SK-N-MC (cell line): Measurements from ENCODE around the gene DALRD3.

Source experiments
- EZH2 ChIP-seq: fragments of 200-600 bp; sonication (generic); IDR thresholded peaks from one replicate; pipeline ENCODE4 v1.6.1; 2017; ENCODE audit warnings: antibody characterized with exemption
- FOXP2 ChIP-seq: optimal IDR thresholded peaks from 2 replicates; pipeline ENCODE3; 2011; ENCODE audit warnings: mild to moderate bottlenecking, moderate library complexity; ENCODE audit not compliant: insufficient read depth; ENCODE audit errors: extremely low read length, control extremely low read depth
- POLR2AphosphoS5 ChIP-seq: IDR thresholded peaks from 2 replicates; pipeline ENCODE4 v1.6.1; 2012; ENCODE audit warnings: mild to moderate bottlenecking, low read depth, low read length, borderline replicate concordance

DNA sequence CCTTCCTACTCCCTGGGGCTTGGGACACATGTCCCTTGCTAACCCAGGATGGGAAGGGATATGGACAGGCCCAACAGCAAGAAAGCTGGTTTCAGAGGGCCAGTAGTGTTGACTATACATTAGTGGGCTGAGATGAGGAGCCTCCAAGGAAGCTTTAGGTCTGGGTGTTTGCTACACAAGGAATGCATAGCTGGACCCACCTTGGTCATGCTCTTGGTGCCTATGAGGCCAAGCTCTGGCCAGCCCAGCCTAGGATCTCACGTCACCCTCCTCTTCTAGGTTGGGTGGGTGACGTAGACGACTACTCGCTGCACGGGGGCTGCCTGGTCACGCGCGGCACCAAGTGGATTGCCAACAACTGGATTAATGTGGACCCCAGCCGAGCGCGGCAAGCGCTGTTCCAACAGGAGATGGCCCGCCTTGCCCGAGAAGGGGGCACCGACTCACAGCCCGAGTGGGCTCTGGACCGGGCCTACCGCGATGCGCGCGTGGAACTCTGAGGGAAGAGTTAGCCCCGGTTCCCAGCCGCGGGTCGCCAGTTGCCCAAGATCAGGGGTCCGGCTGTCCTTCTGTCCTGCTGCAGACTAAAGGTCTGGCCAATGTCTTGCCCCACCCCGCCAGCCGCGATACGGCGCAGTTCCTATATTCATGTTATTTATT lies 11.8 kb downstream of the DALRD3 start:
- TF ChIP-seq POLR2AphosphoS5 = no peak
- TF ChIP-seq EZH2 = no peak
- no peak for TF ChIP-seq FOXP2
